B cell (primary cell): Measurements from ENCODE around the gene ADSS1. TPM values are rescaled to one million over a fixed set of nuclear protein-coding genes. Genes with fewer than 3 reads are reported as not detected.

Source experiments
- ATAC-seq: fragments of 200-7000 bp; cut with Tn5 transposase; one replicate; pipeline ENCODE4 v1.10.0; 2021; ENCODE audit warnings: low read depth, mild to moderate bottlenecking, moderate number of reproducible peaks, moderate library complexity
- CTCF ChIA-PET: fragments of 350-600 bp; sonication (Branson Sonifier 250); formaldehyde crosslinking; loops from one replicate; lab custom pipeline; 2021; ENCODE audit warnings: antibody characterized with exemption, inconsistent platforms; lab: Charles Lee
- POLR2A ChIA-PET: fragments of 350-600 bp; sonication (Branson Sonifier 250); formaldehyde crosslinking; loops from one replicate; lab custom pipeline; 2021; ENCODE audit warnings: antibody characterized with exemption; lab: Charles Lee
- DNase-seq: peaks from one replicate; pipeline ENCODE4 v3.0.0; 2013
- H2AFZ ChIP-seq: 2 replicates; pipeline ENCODE4 v1.6.1; 2012; ENCODE audit warnings: mild to moderate bottlenecking, low read depth, low read length; ENCODE audit not compliant: insufficient read depth, poor library complexity, severe bottlenecking
- H3K27ac ChIP-seq, 2 donors: 1 replicate in 1 of 2; 2 replicates in 1 of 2; pipeline ENCODE4 v1.5.1; 2012 to 2013; ENCODE audit warnings: low read length in 2 of 2, mild to moderate bottlenecking in 2 of 2, moderate library complexity in 1 of 2
- H3K27me3 ChIP-seq, 4 experiments: fragments of 200-600 bp in 1 of 4; sonication (generic) in 1 of 4; replicated peaks in 1 of 4; 1 replicate in 2 of 4; 2 replicates in 2 of 4; pipeline versions ENCODE4 v1.6.1 to v1.7.0; 2013 to 2016; ENCODE audit warnings: low read length in 3 of 4, mild to moderate bottlenecking in 2 of 4, mixed read lengths in 1 of 4, moderate library complexity in 1 of 4; ENCODE audit not compliant: insufficient read depth in 4 of 4, control insufficient read depth in 3 of 4; ENCODE audit errors: control extremely low read depth in 1 of 4
- H3K36me3 ChIP-seq, 2 experiments: replicated peaks in 1 of 2; 1 replicate in 1 of 2; 2 replicates in 1 of 2; pipeline versions ENCODE4 v1.6.1 to v1.7.1; 2013; ENCODE audit warnings: low read length in 1 of 2; ENCODE audit not compliant: insufficient read depth in 2 of 2, control insufficient read depth in 1 of 2; ENCODE audit errors: control extremely low read depth in 1 of 2, extremely low read depth in 1 of 2
- H3K4me1 ChIP-seq, 2 donors: fragments of 200-600 bp in 1 of 2; sonication (generic) in 1 of 2; 1 replicate in 1 of 2; 2 replicates in 1 of 2; pipeline versions ENCODE4 v1.5.1 to v1.6.1; 2013 to 2017; ENCODE audit warnings: low read length in 2 of 2; ENCODE audit not compliant: control insufficient read depth in 2 of 2, insufficient read depth in 2 of 2
- H3K4me2 ChIP-seq: replicated peaks from 2 replicates; pipeline ENCODE3; 2012; ENCODE audit warnings: mild to moderate bottlenecking, low read depth, low read length; ENCODE audit not compliant: poor library complexity, severe bottlenecking
- H3K4me3 ChIP-seq, 5 experiments: fragments of 200-600 bp in 1 of 5; sonication (generic) in 1 of 5; 1 replicate in 3 of 5; 2 replicates in 2 of 5; pipeline versions ENCODE4 v1.5.1 to v1.7.0; 2011 to 2016; ENCODE audit warnings: low read length in 4 of 5, mild to moderate bottlenecking in 4 of 5, low read depth in 2 of 5, control low read depth in 1 of 5, moderate library complexity in 1 of 5; ENCODE audit not compliant: insufficient read depth in 1 of 5; ENCODE audit errors: control extremely low read depth in 1 of 5, extremely low read depth in 1 of 5
- H3K79me2 ChIP-seq: fragments of 200-600 bp; sonication (generic); one replicate; pipeline ENCODE4 v1.6.0; 2016; ENCODE audit warnings: low read length; ENCODE audit not compliant: control insufficient read depth, insufficient read depth
- H3K9ac ChIP-seq: fragments of 200-600 bp; sonication (generic); 2 replicates; pipeline ENCODE4 v1.6.1; 2017; ENCODE audit warnings: mild to moderate bottlenecking, low read length, moderate library complexity
- H3K9me3 ChIP-seq, 3 donors: one replicate each; pipeline versions ENCODE4 v1.6.1 to v1.7.1; 2013; ENCODE audit warnings: low read length in 2 of 3; ENCODE audit not compliant: control insufficient read depth in 2 of 3, insufficient read depth in 1 of 3; ENCODE audit errors: control extremely low read depth in 1 of 3
- H4K20me1 ChIP-seq: 2 replicates; pipeline ENCODE4 v1.6.0; 2012; ENCODE audit warnings: mild to moderate bottlenecking, low read length; ENCODE audit not compliant: insufficient read depth, control insufficient read depth, poor library complexity, severe bottlenecking
- H3K27ac Mint-ChIP-seq: one replicate; pipeline ENCODE4 v1.8.0; 2021; ENCODE audit warnings: mixed read lengths
- H3K27me3 Mint-ChIP-seq: one replicate; pipeline ENCODE4 v1.8.0; 2021; ENCODE audit warnings: mixed read lengths
- H3K4me1 Mint-ChIP-seq: one replicate; pipeline ENCODE4 v1.8.0; 2021; ENCODE audit warnings: mixed read lengths
- H3K4me3 Mint-ChIP-seq: one replicate; pipeline ENCODE4 v1.8.0; 2021; ENCODE audit warnings: mixed read lengths
- H3K9me3 Mint-ChIP-seq: one replicate; pipeline ENCODE4 v1.8.0; 2022; ENCODE audit warnings: mixed read lengths; ENCODE audit not compliant: insufficient read depth
- EZH2 ChIP-seq: IDR thresholded peaks from 2 replicates; pipeline ENCODE4 v1.6.1; 2012; ENCODE audit warnings: borderline replicate concordance, low read depth, mild to moderate bottlenecking, moderate library complexity, low read length; ENCODE audit not compliant: insufficient read depth, poor library complexity, severe bottlenecking
- WGBS: methylation state at CpG from one replicate; pipeline ENCODE4 v1.1.5; 2013; ENCODE audit warnings: missing lambda C conversion rate; ENCODE audit not compliant: insufficient coverage; 5-methylcytosine and 5-hydroxymethylcytosine counted together
- intact Hi-C: fragments of 100-400 bp; cut with micrococcal nuclease; formaldehyde crosslinking; loops from one replicate; pipeline ENCODE4 v1.10.0; 2022
- polyA plus RNA-seq: library from polyadenylated mRNA; depleted of rRNA; stranded (reverse); fragments of >200 nt; gene quantifications from 2 replicates; pipeline ENCODE4 v1.2.3, GENCODE V29; 2012
- total RNA-seq, 2 donors: library from RNA; stranded (reverse); fragments of 120-200 nt in 1 of 2; gene quantifications; 1 replicate in 1 of 2; 2 replicates in 1 of 2; pipeline versions ENCODE4 v1.2.3 to v1.2.4, GENCODE V29; 2013 to 2022
- TF ChIP-seq, protein P1 (sequence below): fragments of 200-600 bp; IDR thresholded peaks from one replicate; pipeline ENCODE4 v1.8.0; 2022; ENCODE audit warnings: antibody characterized with exemption, mild to moderate bottlenecking

Gene ADSS1
- total and polyA plus RNA-seq, 2 donors (not counting 1 experiment from before 2014, with no cell fraction given) = 0.33 to 1.7 TPM

DNA sequence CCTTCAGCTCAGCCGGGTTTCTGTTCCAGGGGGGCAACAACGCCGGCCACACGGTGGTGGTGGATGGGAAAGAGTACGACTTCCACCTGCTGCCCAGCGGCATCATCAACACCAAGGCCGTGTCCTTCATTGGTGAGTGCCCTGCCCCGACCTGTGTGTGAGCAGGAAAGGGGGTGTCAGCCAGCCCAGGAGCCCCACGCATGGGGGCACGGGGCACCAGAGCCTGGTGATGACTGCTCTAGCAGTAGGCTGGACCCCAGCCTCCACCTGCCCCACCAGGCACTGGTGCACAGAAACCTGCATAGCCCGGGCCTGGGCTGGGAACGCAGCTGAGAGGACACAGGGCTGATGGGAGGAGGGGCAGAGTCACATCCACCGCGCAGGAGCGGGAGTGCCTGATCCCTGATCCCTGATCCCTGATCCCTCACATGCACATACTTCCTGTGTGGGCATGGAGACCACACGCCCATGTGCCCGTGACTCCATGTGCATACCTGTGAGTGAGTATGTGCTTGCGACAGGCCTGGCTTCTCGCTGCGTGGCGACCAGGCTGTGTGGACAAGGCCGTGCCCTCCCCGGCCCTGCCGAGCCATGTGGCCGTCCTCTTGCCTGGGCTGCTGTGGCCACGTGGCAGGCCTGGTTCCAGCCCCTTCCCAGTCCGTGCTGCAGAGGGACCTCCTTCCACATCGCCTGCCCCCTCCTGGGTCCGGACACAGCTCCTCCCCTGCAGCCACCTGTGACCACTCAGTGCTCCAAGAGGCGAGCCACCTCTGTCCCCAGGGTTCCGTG, 11.2 kb downstream of the ADSS1 start:
- Mint-ChIP-seq H3K4me3 (no peak overlapping the region), H3K27ac (no peak overlapping the region), H3K4me1 (no peaks in the 10 kb centered on the region), H3K9me3 (no peaks in the 10 kb centered on the region), H3K27me3 (no peaks in the 10 kb centered on the region)
- no peak overlapping the region for H3K9ac ChIP-seq
- ChIA-PET CTCF (no interaction called here), POLR2A (no interaction called here)
- H3K4me1 ChIP-seq = no peaks in the 10 kb centered on the region
- ATAC-seq (no peak), DNase-seq (no peak)
- H3K4me2 ChIP-seq = no peak overlapping the region
- no peak for TF ChIP-seq EZH2
- TF ChIP-seq, protein P1, sequence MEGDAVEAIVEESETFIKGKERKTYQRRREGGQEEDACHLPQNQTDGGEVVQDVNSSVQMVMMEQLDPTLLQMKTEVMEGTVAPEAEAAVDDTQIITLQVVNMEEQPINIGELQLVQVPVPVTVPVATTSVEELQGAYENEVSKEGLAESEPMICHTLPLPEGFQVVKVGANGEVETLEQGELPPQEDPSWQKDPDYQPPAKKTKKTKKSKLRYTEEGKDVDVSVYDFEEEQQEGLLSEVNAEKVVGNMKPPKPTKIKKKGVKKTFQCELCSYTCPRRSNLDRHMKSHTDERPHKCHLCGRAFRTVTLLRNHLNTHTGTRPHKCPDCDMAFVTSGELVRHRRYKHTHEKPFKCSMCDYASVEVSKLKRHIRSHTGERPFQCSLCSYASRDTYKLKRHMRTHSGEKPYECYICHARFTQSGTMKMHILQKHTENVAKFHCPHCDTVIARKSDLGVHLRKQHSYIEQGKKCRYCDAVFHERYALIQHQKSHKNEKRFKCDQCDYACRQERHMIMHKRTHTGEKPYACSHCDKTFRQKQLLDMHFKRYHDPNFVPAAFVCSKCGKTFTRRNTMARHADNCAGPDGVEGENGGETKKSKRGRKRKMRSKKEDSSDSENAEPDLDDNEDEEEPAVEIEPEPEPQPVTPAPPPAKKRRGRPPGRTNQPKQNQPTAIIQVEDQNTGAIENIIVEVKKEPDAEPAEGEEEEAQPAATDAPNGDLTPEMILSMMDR = no peak
- no peak overlapping the region for H3K4me3 ChIP-seq
- peaks cover 0 to 5% (median 1%) of the 10 kb centered on the region in 4 experiments for H3K27me3 ChIP-seq
- no peak overlapping the region for H2AFZ ChIP-seq
- no peaks in the 10 kb centered on the region for H3K9me3 ChIP-seq
- H3K36me3 ChIP-seq = no peaks in the 10 kb centered on the region
- no peaks in the 10 kb centered on the region for H4K20me1 ChIP-seq
- 92% methylated on average over 31 of the region's 31 CpGs for WGBS
- no peaks in the 10 kb centered on the region for H3K79me2 ChIP-seq
- intact Hi-C loops = no loop called here
- no peak overlapping the region for H3K27ac ChIP-seq

DNA sequence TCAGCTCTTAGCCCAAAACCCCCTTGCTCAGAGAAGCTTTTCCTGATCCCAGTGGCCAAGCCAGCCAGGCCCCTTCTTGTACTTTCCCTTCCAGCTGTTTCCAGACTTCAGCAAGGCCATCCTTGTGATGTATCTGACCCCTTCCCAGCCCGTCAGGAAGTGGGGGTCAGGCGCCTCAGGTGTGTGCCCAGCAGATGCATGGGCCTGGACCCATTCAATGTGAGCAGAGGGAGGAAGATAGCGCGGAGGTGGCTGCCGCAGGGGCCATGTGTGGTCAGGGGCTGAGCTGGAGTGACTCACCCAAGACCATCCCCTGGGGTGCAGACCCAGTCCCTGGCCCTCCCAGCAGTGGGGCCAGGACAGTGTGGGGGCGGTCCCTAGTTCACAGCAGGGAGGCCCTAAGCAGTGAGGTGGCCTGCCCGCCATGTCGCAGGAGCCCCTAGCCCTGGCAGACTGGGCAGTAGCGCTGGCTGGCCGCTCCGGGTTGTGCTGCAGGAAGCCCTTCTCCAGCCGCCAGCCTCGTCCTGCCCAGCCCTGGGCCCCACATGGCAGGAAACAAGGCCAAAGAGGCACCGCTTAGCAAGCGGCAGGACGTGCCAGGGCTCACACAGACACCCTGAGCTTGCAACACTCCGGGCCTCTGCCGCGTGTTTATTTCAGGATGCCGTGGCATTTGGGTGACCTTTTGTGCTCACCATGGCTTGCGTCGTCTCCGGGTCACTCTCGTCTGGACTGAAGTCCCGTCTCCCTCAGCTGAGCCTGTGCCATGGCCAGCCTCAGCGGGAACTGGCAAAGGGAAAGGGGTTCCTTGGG, 12.0 kb downstream of the ADSS1 start:
- Histone ChIP-seq H3K9ac (no peak overlapping the region), H2AFZ (no peak overlapping the region), H3K4me3 (no peak overlapping the region), H3K79me2 (no peaks in the 10 kb centered on the region), H3K4me2 (no peak overlapping the region), H3K27ac (no peak overlapping the region), H3K9me3 (no peaks in the 10 kb centered on the region), H4K20me1 (no peaks in the 10 kb centered on the region), H3K27me3 (peaks cover 0 to 5% (median 1%) of the 10 kb centered on the region in 4 experiments), H3K36me3 (no peaks in the 10 kb centered on the region), H3K4me1 (no peaks in the 10 kb centered on the region)
- ChIA-PET POLR2A (no interaction called here), CTCF (no interaction called here)
- no peaks in the 10 kb centered on the region for H3K27me3 Mint-ChIP-seq
- H3K27ac Mint-ChIP-seq = no peak overlapping the region
- no peak for ATAC-seq
- WGBS = 64% methylated on average over 26 of the region's 26 CpGs
- no peak overlapping the region for H3K4me3 Mint-ChIP-seq
- H3K9me3 Mint-ChIP-seq = no peaks in the 10 kb centered on the region
- intact Hi-C loops = no loop called here
- H3K4me1 Mint-ChIP-seq = no peaks in the 10 kb centered on the region
- no peak for DNase-seq
- TF ChIP-seq, protein P1 = no peak
- TF ChIP-seq EZH2 = no peak
